Measurements from ENCODE around the gene GRIK5. TPM values are rescaled to one million over a fixed set of nuclear protein-coding genes. Genes with fewer than 3 reads are reported as not detected.
"Not testable (repeated sequence)": the region's sequence is repeated elsewhere in the genome, so short reads cannot be mapped to it uniquely, and the experiment has no call there.

Gene GRIK5
- total RNA-seq, 1 experiment from 2014 or later = 0.48 TPM

GRCh38 chr19:42108527-42109389 lies 38.8 kb upstream of the GRIK5 start:
- H3K27me3 ChIP-seq (replicated peaks; ENCODE audit: control insufficient read depth, insufficient read depth, low read length) = 0 out of 2 replicates have a peak, but pooled peaks cover 1% of the 10 kb centered on the region
- TF ChIP-seq CTCF (IDR thresholded peaks at IDR 0.05; ENCODE audit: insufficient read depth in 1 of 2, low read depth in 1 of 2, low read length in 1 of 2, severe bottlenecking in 1 of 2, unreplicated experiment in 1 of 2) = peak; percentile 98 to 99
- Mint-ChIP-seq H3K4me3 (ENCODE audit: unreplicated experiment) (no peak overlapping the region), H3K27me3 (ENCODE audit: insufficient read depth, unreplicated experiment) (peaks cover 17% of the 10 kb centered on the region), H3K4me1 (ENCODE audit: low read depth, unreplicated experiment) (no peaks in the 10 kb centered on the region), H3K9me3 (ENCODE audit: unreplicated experiment) (no peaks in the 10 kb centered on the region), H3K27ac (ENCODE audit: unreplicated experiment) (no peak overlapping the region), H3K36me3 (ENCODE audit: insufficient read depth, unreplicated experiment) (no peaks in the 10 kb centered on the region)
- ChIA-PET POLR2A (no interaction called here), CTCF (interaction anchor here (1.1 kb wide), 1 partner anchor 32 kb away, joined by 4 read pairs; no protein-coding TSS in a partner anchor)
- no TSS peak for BruUV-seq (replicated peaks)
- H3K36me3 ChIP-seq (ENCODE audit: control insufficient read depth, insufficient read depth, low read length) = no peaks in the 10 kb centered on the region
- intact Hi-C loops (cut with micrococcal nuclease; ENCODE audit: unreplicated experiment) = loop anchor here (1.0 kb wide), 1 partner anchor 217 kb away; the partner anchor contains the start of gene MEGF8
- H3K4me1 ChIP-seq = no peaks in the 10 kb centered on the region
- no peak overlapping the region for H3K4me3 ChIP-seq (ENCODE audit: low read depth, low read length)
- peak; percentile 78 to 80 for DNase-seq
- H3K9me3 ChIP-seq = no peaks in the 10 kb centered on the region

GRCh38 chr19:42105368-42105767 lies 35.4 kb upstream of the GRIK5 start:
- no TSS peak for BruUV-seq (replicated peaks)
- Histone ChIP-seq H3K36me3 (ENCODE audit: control insufficient read depth, insufficient read depth, low read length) (no peaks in the 10 kb centered on the region), H3K27me3 (replicated peaks; ENCODE audit: control insufficient read depth, insufficient read depth, low read length) (0 out of 2 replicates have a peak, but pooled peaks cover 1% of the 10 kb centered on the region), H3K9me3 (no peaks in the 10 kb centered on the region), H3K4me1 (no peaks in the 10 kb centered on the region), H3K4me3 (ENCODE audit: low read depth, low read length) (no peak overlapping the region)
- DNase-seq = no peak
- intact Hi-C loops (cut with micrococcal nuclease; ENCODE audit: unreplicated experiment) = no loop called here
- Mint-ChIP-seq H3K4me1 (ENCODE audit: low read depth, unreplicated experiment) (no peaks in the 10 kb centered on the region), H3K4me3 (ENCODE audit: unreplicated experiment) (no peak overlapping the region), H3K36me3 (ENCODE audit: insufficient read depth, unreplicated experiment) (no peaks in the 10 kb centered on the region), H3K9me3 (ENCODE audit: unreplicated experiment) (no peaks in the 10 kb centered on the region), H3K27me3 (ENCODE audit: insufficient read depth, unreplicated experiment) (peaks cover 14% of the 10 kb centered on the region), H3K27ac (ENCODE audit: unreplicated experiment) (no peak overlapping the region)
- TF ChIP-seq CTCF (IDR thresholded peaks at IDR 0.05; ENCODE audit: insufficient read depth in 1 of 2, low read depth in 1 of 2, low read length in 1 of 2, severe bottlenecking in 1 of 2, unreplicated experiment in 1 of 2) = no peak
- ChIA-PET CTCF (interaction anchor here (1.1 kb wide), 1 partner anchor 1800 kb away, joined by 4 read pairs; no protein-coding TSS in a partner anchor), POLR2A (interaction anchor here (0.7 kb wide), 1 partner anchor 9 kb away, joined by 3 read pairs; no protein-coding TSS in a partner anchor)

GRCh38 chr19:42102877-42103276 lies 32.9 kb upstream of the GRIK5 start:
- no peaks in the 10 kb centered on the region for H3K36me3 ChIP-seq (ENCODE audit: control insufficient read depth, insufficient read depth, low read length)
- H3K9me3 ChIP-seq = no peaks in the 10 kb centered on the region
- no peak overlapping the region for H3K4me3 ChIP-seq (ENCODE audit: low read depth, low read length)
- H3K4me1 Mint-ChIP-seq (ENCODE audit: low read depth, unreplicated experiment) = no peaks in the 10 kb centered on the region
- no peak for TF ChIP-seq CTCF (IDR thresholded peaks at IDR 0.05; ENCODE audit: insufficient read depth in 1 of 2, low read depth in 1 of 2, low read length in 1 of 2, severe bottlenecking in 1 of 2, unreplicated experiment in 1 of 2)
- no peak overlapping the region for H3K4me3 Mint-ChIP-seq (ENCODE audit: unreplicated experiment)
- H3K36me3 Mint-ChIP-seq (ENCODE audit: insufficient read depth, unreplicated experiment) = no peaks in the 10 kb centered on the region
- H3K27me3 ChIP-seq (replicated peaks; ENCODE audit: control insufficient read depth, insufficient read depth, low read length) = 0 out of 2 replicates have a peak, but pooled peaks cover 1% of the 10 kb centered on the region
- no TSS peak for BruUV-seq (replicated peaks)
- no peak overlapping the region for H3K27ac Mint-ChIP-seq (ENCODE audit: unreplicated experiment)
- POLR2A ChIA-PET = no interaction called here
- intact Hi-C loops (cut with micrococcal nuclease; ENCODE audit: unreplicated experiment) = no loop called here
- peaks cover 12% of the 10 kb centered on the region for H3K27me3 Mint-ChIP-seq (ENCODE audit: insufficient read depth, unreplicated experiment)
- DNase-seq = no peak
- H3K9me3 Mint-ChIP-seq (ENCODE audit: unreplicated experiment) = no peaks in the 10 kb centered on the region
- CTCF ChIA-PET = interaction anchor here (0.6 kb wide), 1 partner anchor 388 kb away, joined by 6 read pairs; no protein-coding TSS in a partner anchor
- H3K4me1 ChIP-seq = peaks cover under 1% of the 10 kb centered on the region; the same call in 1 of the 2 replicates

- H3K27me3 Mint-ChIP-seq (ENCODE audit: insufficient read depth, unreplicated experiment); intact Hi-C loops (cut with micrococcal nuclease; ENCODE audit: unreplicated experiment); H3K36me3 Mint-ChIP-seq (ENCODE audit: insufficient read depth, unreplicated experiment); H3K27me3 ChIP-seq (replicated peaks; ENCODE audit: control insufficient read depth, insufficient read depth, low read length); H3K27ac Mint-ChIP-seq (ENCODE audit: unreplicated experiment); H3K4me1 Mint-ChIP-seq (ENCODE audit: low read depth, unreplicated experiment); CTCF ChIA-PET; H3K4me1 ChIP-seq; H3K9me3 Mint-ChIP-seq (ENCODE audit: unreplicated experiment); H3K4me3 Mint-ChIP-seq (ENCODE audit: unreplicated experiment); H3K36me3 ChIP-seq (ENCODE audit: control insufficient read depth, insufficient read depth, low read length); H3K9me3 ChIP-seq; DNase-seq; H3K4me3 ChIP-seq (ENCODE audit: low read depth, low read length); BruUV-seq (replicated peaks): not testable (repeated sequence)
- POLR2A ChIA-PET = interaction anchor here (1.1 kb wide), 1 partner anchor 24 kb away, joined by 4 read pairs; the partner anchor contains the start of gene ZNF574
Measured at GRCh38 chr19:42100241-42100640, 30.2 kb upstream of the GRIK5 start.
